Trophoblast cell (in vitro differentiated cells and primary cell): ENCODE measurements around the gene ST7.

Experiments used
- DNase-seq, 2 donors: peaks; one replicate each; pipeline ENCODE4 v3.0.0-alpha.2; 2016
- H2AFZ ChIP-seq: 2 replicates; pipeline ENCODE4 v1.6.1; 2013; ENCODE audit warnings: low read length, moderate library complexity, mild to moderate bottlenecking; ENCODE audit not compliant: insufficient read depth, poor library complexity
- H2AK5ac ChIP-seq: 2 replicates; pipeline ENCODE4 v1.6.1; 2013; ENCODE audit warnings: mild to moderate bottlenecking, low read length
- H2BK120ac ChIP-seq: 2 replicates; pipeline ENCODE4 v1.6.1; 2013; ENCODE audit warnings: low read length, mild to moderate bottlenecking, moderate library complexity; ENCODE audit not compliant: insufficient read depth, poor library complexity
- H2BK12ac ChIP-seq: 2 replicates; pipeline ENCODE4 v1.6.1; 2013; ENCODE audit warnings: mild to moderate bottlenecking, low read length, moderate library complexity
- H2BK5ac ChIP-seq: 2 replicates; pipeline ENCODE4 v1.6.1; 2013; ENCODE audit warnings: low read length, low read depth, moderate library complexity, mild to moderate bottlenecking; ENCODE audit not compliant: poor library complexity
- H3K14ac ChIP-seq: 2 replicates; pipeline ENCODE4 v1.6.1; 2013; ENCODE audit warnings: mild to moderate bottlenecking, low read length
- H3K18ac ChIP-seq: 2 replicates; pipeline ENCODE4 v1.6.1; 2013; ENCODE audit warnings: mild to moderate bottlenecking, low read length
- H3K23ac ChIP-seq: 2 replicates; pipeline ENCODE4 v1.6.1; 2013; ENCODE audit warnings: low read length
- H3K27ac ChIP-seq: 2 replicates; pipeline ENCODE4 v1.5.1; 2013; ENCODE audit warnings: low read depth, mild to moderate bottlenecking, inconsistent platforms, low read length, moderate library complexity
- H3K27me3 ChIP-seq: 2 replicates; pipeline ENCODE4 v1.6.1; 2013; ENCODE audit warnings: inconsistent platforms, mild to moderate bottlenecking, low read length, moderate library complexity; ENCODE audit not compliant: insufficient read depth
- H3K36me3 ChIP-seq, 2 experiments: 1 replicate in 1 of 2; 2 replicates in 1 of 2; pipeline ENCODE4 v1.6.1; 2013; ENCODE audit warnings: low read length in 2 of 2, mild to moderate bottlenecking in 2 of 2, moderate library complexity in 1 of 2; ENCODE audit not compliant: insufficient read depth in 2 of 2, control insufficient read depth in 1 of 2
- H3K4ac ChIP-seq: 2 replicates; pipeline ENCODE4 v1.6.1; 2013; ENCODE audit warnings: low read depth, mild to moderate bottlenecking, low read length, moderate library complexity
- H3K4me1 ChIP-seq, 2 experiments: 1 replicate in 1 of 2; 2 replicates in 1 of 2; pipeline ENCODE4 v1.6.1; 2013; ENCODE audit warnings: low read length in 2 of 2, mild to moderate bottlenecking in 2 of 2, moderate library complexity in 1 of 2; ENCODE audit not compliant: insufficient read depth in 2 of 2, control insufficient read depth in 1 of 2
- H3K4me2 ChIP-seq: 2 replicates; pipeline ENCODE4 v1.6.1; 2013; ENCODE audit warnings: inconsistent platforms, mild to moderate bottlenecking, low read length, moderate library complexity
- H3K4me3 ChIP-seq: 2 replicates; pipeline ENCODE4 v1.5.1; 2013; ENCODE audit warnings: mild to moderate bottlenecking, low read depth, low read length, inconsistent platforms
- H3K79me1 ChIP-seq: one replicate; pipeline ENCODE4 v1.6.1; 2013; ENCODE audit warnings: low read length
- H3K79me2 ChIP-seq: 2 replicates; pipeline ENCODE4 v1.6.1; 2013; ENCODE audit warnings: low read length, mild to moderate bottlenecking; ENCODE audit not compliant: control insufficient read depth, insufficient read depth, poor library complexity
- H3K9ac ChIP-seq: 2 replicates; pipeline ENCODE4 v1.6.1; 2013; ENCODE audit warnings: mild to moderate bottlenecking, low read length
- H3K9me3 ChIP-seq: 2 replicates; pipeline ENCODE4 v1.6.1; 2013; ENCODE audit warnings: low read depth, mild to moderate bottlenecking, control low read depth, inconsistent platforms, low read length; ENCODE audit not compliant: insufficient read depth
- H4K12ac ChIP-seq: 2 replicates; pipeline ENCODE4 v1.6.1; 2013; ENCODE audit warnings: low read depth, mild to moderate bottlenecking, low read length, moderate library complexity
- H4K8ac ChIP-seq: 2 replicates; pipeline ENCODE4 v1.6.1; 2013; ENCODE audit warnings: low read depth, mild to moderate bottlenecking, low read length, moderate library complexity
- H4K91ac ChIP-seq: one replicate; pipeline ENCODE4 v1.6.1; 2013; ENCODE audit warnings: low read depth, mild to moderate bottlenecking, low read length, moderate library complexity
- whole genome bisulfite sequencing: extraction: QIAGEN DNeasy Blood & Tissue Kit; methylation state at CpG from one replicate; pipeline ENCODE4 v1.1.7; 2013; ENCODE audit warnings: missing lambda C conversion rate; ENCODE audit not compliant: insufficient read length, insufficient coverage; ENCODE audit errors: extremely low coverage; 5-methylcytosine and 5-hydroxymethylcytosine counted together

Gene ST7

GRCh38 chr7:117271566-117271965 lies 318.3 kb downstream of the ST7 start:
- Histone ChIP-seq H3K4me1 (no peaks in the 10 kb centered on the region), H3K27me3 (no peaks in the 10 kb centered on the region), H2BK12ac (no peak overlapping the region), H4K12ac (no peak overlapping the region), H3K79me2 (no peaks in the 10 kb centered on the region), H3K14ac (no peak overlapping the region), H3K9me3 (no peaks in the 10 kb centered on the region), H4K8ac (no peak overlapping the region), H2AK5ac (no peak overlapping the region), H3K9ac (no peak overlapping the region), H3K27ac (no peak overlapping the region), H3K23ac (no peak overlapping the region), H3K4ac (no peak overlapping the region), H3K4me2 (no peak overlapping the region), H3K79me1 (no peaks in the 10 kb centered on the region), H2BK5ac (no peak overlapping the region), H3K18ac (no peak overlapping the region), H3K36me3 (no peaks in the 10 kb centered on the region), H4K91ac (no peak overlapping the region), H2BK120ac (no peak overlapping the region), H3K4me3 (no peak overlapping the region), H2AFZ (no peak overlapping the region)
- DNase-seq, result no peak
- WGBS, result no CpG with 5 or more reads among the region's 3 CpGs

DNA sequence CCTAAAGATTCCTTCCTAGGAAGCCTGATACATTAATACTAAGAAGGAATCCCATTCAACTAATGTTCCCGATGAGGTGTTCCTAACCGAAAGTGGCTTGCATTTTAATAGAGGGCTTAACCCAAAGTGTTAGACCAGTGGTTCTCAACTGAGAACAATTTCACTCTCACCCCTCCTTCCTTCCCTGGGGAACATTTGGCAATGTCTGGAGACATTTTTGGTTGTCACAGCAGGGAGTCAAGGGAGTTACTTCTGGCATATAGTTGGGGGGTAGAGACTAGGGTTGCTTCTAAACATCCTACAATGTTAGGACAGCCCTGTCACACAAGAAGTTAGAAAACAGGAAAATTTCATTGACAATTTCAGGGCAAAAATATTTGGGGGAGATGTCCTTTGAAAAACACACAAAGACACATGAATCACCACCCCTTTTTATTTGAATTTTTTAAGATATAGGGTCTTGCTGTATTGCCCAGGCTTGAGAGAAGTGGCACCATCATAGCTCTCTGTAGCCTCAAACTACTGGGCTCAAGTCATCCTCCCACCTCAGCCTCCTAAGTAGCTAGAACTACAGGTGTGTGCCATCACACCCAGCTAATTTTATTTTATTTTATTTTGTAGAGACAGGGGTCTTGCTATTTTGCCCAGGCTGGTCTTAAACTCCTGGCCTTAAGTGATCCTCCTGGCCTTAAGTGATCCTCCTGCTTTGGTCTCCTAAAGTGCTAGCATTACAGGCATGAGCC lies 318.9 kb downstream of the ST7 start:
- Histone ChIP-seq H4K12ac (no peak overlapping the region), H3K79me2 (no peaks in the 10 kb centered on the region), H3K4me2 (no peak overlapping the region), H3K4me3 (no peak overlapping the region), H2AFZ (no peak overlapping the region), H3K18ac (no peak overlapping the region), H3K36me3 (no peaks in the 10 kb centered on the region), H3K79me1 (no peaks in the 10 kb centered on the region), H3K4me1 (no peaks in the 10 kb centered on the region), H2BK120ac (no peak overlapping the region), H3K27me3 (no peaks in the 10 kb centered on the region), H2BK5ac (no peak overlapping the region), H3K9me3 (no peaks in the 10 kb centered on the region), H2AK5ac (no peak overlapping the region), H3K27ac (no peak overlapping the region), H3K14ac (no peak overlapping the region), H4K8ac (no peak overlapping the region), H2BK12ac (no peak overlapping the region), H4K91ac (no peak overlapping the region), H3K9ac (no peak overlapping the region), H3K23ac (no peak overlapping the region), H3K4ac (no peak overlapping the region)
- DNase-seq, result no peak
- no CpG with 5 or more reads among the region's 2 CpGs for WGBS

- no peak overlapping the region for H2BK120ac ChIP-seq
- no peak overlapping the region for H2AK5ac ChIP-seq
- H3K27ac ChIP-seq, result no peak overlapping the region
- no peaks in the 10 kb centered on the region for H3K79me1 ChIP-seq
- no peak overlapping the region for H3K23ac ChIP-seq
- no peaks in the 10 kb centered on the region for H3K27me3 ChIP-seq
- H3K4me3 ChIP-seq, result no peak overlapping the region
- no peak overlapping the region for H3K4ac ChIP-seq
- no peak overlapping the region for H3K14ac ChIP-seq
- no peak overlapping the region for H2BK5ac ChIP-seq
- DNase-seq, result no peak
- H3K9ac ChIP-seq, result no peak overlapping the region
- H3K79me2 ChIP-seq, result no peaks in the 10 kb centered on the region
- H2AFZ ChIP-seq, result no peak overlapping the region
- H4K12ac ChIP-seq, result no peak overlapping the region
- H3K4me2 ChIP-seq, result no peak overlapping the region
- H3K36me3 ChIP-seq, result no peaks in the 10 kb centered on the region
- H4K91ac ChIP-seq, result no peak overlapping the region
- no peaks in the 10 kb centered on the region for H3K4me1 ChIP-seq
- H3K9me3 ChIP-seq, result no peaks in the 10 kb centered on the region
- H4K8ac ChIP-seq, result no peak overlapping the region
- no peak overlapping the region for H2BK12ac ChIP-seq
- H3K18ac ChIP-seq, result no peak overlapping the region
- no CpG with 5 or more reads among the region's 2 CpGs for WGBS
Measured at GRCh38 chr7:117273325-117273724, 320.0 kb downstream of the ST7 start.

DNA sequence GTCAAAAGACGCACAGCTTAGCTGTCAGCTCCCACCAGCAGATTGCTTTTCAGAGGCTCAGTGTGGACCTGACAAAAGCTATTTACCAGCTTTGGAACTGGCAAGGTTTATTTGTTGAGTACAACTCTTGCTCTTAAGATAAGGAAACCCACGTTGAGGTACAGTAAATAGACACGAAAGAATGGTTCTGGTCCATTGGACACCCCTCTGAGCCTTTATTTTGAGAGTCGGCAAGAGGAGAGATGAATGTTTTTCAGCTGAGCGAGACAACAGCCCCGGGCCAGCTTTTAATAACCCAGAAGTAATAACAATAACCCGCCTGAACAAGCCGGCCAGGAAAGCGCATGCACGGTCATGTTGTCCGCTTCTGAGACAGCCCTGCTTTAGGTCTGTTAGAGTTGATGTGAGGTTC lies 320.5 kb downstream of the ST7 start:
- no CpG with 5 or more reads among the region's 11 CpGs for WGBS

More for the DNA sequence above, 320.5 kb downstream of the ST7 start:
- peak in 1 of 2 donors; percentile 7 for DNase-seq
- Histone ChIP-seq H2BK5ac (no peak overlapping the region), H3K79me1 (no peaks in the 10 kb centered on the region), H3K9me3 (no peaks in the 10 kb centered on the region), H2AFZ (no peak overlapping the region), H2BK12ac (no peak overlapping the region), H4K12ac (no peak overlapping the region), H3K4ac (no peak overlapping the region), H3K79me2 (no peaks in the 10 kb centered on the region), H3K27ac (no peak overlapping the region), H3K18ac (no peak overlapping the region), H4K8ac (no peak overlapping the region), H3K4me3 (no peak overlapping the region), H2AK5ac (no peak overlapping the region), H4K91ac (no peak overlapping the region), H3K36me3 (no peaks in the 10 kb centered on the region), H2BK120ac (no peak overlapping the region), H3K23ac (no peak overlapping the region), H3K4me1 (no peaks in the 10 kb centered on the region), H3K27me3 (no peaks in the 10 kb centered on the region), H3K14ac (no peak overlapping the region), H3K4me2 (no peak overlapping the region), H3K9ac (no peak overlapping the region)
